ENCODE data around the gene ADAMTS17.

Gene ADAMTS17

DNA sequence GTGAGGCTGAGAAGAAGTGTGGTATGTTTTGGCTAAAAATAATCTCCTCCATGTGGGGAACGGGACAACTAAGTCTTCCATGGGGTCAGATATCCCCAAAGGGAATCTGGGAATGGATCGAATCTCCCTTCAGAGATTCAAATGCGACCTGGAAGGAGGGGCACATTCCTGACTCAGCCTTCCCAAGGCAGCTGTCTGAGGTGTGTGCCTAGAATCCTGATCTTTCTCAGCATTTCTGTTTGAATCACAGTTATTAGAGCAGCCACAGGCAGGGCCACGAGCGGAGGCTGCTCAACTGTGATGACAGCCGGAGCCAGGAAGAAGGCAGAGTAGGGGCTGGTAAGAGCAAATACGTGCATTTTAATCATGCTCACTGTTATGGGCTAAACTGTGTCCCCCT, 135.1 kb downstream of the ADAMTS17 start:
- no peak overlapping the region for H3K4me3 ChIP-seq (ENCODE audit: low read depth, low read length)
- DNase-seq (ENCODE audit: low read depth) = no peak
- TF ChIP-seq MYC (IDR thresholded peaks at IDR 0.05; ENCODE audit: low read depth, low read length) (no peak), POLR2A (IDR thresholded peaks at IDR 0.05; ENCODE audit: extremely low read depth, insufficient read length) (no peak)
- TF ChIP-seq, protein P1, sequence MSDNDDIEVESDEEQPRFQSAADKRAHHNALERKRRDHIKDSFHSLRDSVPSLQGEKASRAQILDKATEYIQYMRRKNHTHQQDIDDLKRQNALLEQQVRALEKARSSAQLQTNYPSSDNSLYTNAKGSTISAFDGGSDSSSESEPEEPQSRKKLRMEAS (IDR thresholded peaks at IDR 0.05; ENCODE audit: low read depth, low read length) = no peak
- TF ChIP-seq, protein P2, sequence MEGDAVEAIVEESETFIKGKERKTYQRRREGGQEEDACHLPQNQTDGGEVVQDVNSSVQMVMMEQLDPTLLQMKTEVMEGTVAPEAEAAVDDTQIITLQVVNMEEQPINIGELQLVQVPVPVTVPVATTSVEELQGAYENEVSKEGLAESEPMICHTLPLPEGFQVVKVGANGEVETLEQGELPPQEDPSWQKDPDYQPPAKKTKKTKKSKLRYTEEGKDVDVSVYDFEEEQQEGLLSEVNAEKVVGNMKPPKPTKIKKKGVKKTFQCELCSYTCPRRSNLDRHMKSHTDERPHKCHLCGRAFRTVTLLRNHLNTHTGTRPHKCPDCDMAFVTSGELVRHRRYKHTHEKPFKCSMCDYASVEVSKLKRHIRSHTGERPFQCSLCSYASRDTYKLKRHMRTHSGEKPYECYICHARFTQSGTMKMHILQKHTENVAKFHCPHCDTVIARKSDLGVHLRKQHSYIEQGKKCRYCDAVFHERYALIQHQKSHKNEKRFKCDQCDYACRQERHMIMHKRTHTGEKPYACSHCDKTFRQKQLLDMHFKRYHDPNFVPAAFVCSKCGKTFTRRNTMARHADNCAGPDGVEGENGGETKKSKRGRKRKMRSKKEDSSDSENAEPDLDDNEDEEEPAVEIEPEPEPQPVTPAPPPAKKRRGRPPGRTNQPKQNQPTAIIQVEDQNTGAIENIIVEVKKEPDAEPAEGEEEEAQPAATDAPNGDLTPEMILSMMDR (IDR thresholded peaks at IDR 0.05; ENCODE audit: low read depth, low read length) = no peak

DNA sequence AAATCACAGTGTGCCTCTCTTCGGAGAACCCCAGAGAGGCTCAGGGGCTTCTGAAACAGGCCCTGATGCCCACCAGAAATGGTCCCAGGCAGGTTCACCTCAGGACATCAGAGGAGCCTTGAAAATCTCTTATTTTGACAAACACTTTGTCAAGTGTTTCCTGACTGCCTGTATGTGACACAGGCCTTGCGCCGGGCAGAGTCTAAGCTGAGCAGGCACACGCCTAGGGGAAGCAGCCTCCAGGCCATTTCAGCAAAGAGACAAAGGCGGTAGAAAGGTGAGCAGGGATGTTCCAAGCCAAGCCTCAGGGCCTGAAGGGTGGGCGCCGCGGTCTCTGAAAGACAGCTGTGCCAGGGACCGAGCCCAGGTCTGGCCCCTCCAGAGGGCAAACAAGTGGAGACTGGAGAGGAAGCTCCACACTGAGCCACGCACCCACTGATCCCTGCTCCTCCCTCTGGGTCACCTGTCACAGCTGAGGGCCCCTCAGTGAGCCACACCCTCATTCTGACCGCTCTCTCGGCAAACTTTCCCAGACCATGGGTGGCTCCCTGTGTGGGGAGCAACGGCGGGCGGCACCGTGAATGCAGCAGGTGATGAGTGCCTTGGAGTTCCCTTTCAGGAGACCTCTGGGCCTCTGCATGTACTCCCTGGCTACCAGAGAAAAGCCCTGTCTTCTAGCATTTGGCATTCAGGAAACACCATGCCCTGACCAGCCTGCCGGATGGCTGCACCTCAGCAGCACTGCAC, 136.1 kb downstream of the ADAMTS17 start:
- no peak overlapping the region for H3K4me3 ChIP-seq (ENCODE audit: low read depth, low read length)
- DNase-seq (ENCODE audit: low read depth) = no peak
- no peak for TF ChIP-seq POLR2A (IDR thresholded peaks at IDR 0.05; ENCODE audit: extremely low read depth, insufficient read length)
- no peak for TF ChIP-seq MYC (IDR thresholded peaks at IDR 0.05; ENCODE audit: low read depth, low read length)
- TF ChIP-seq, protein P1 (IDR thresholded peaks at IDR 0.05; ENCODE audit: low read depth, low read length) = no peak
- TF ChIP-seq, protein P2 (IDR thresholded peaks at IDR 0.05; ENCODE audit: low read depth, low read length) = no peak

DNA sequence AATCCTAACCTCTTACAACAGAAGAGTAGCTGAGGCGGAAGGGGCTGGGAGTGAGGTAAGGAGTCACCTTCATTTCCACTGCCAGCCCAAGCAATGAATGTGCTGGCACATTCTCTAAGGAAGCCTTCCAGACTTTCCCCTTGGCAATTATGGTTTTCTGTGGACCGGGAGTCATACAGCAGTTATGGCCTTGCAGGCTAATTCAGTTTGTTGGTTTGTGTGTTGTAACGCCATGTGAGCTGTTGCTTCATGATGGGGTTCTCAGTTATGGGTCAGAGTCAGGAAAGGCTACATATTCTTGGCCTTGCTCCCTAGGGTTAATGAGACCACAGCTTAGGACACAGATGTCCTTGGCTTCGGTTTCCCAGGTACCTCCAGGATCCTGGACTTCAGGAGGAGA, 137.0 kb downstream of the ADAMTS17 start:
- DNase-seq (ENCODE audit: low read depth) = peak; percentile 27
- H3K4me3 ChIP-seq (ENCODE audit: low read depth, low read length) = no peak overlapping the region
- TF ChIP-seq POLR2A (IDR thresholded peaks at IDR 0.05; ENCODE audit: extremely low read depth, insufficient read length) = no peak
- TF ChIP-seq, protein P2 (IDR thresholded peaks at IDR 0.05; ENCODE audit: low read depth, low read length) = no peak
- no peak for TF ChIP-seq MYC (IDR thresholded peaks at IDR 0.05; ENCODE audit: low read depth, low read length)
- TF ChIP-seq, protein P1 (IDR thresholded peaks at IDR 0.05; ENCODE audit: low read depth, low read length) = no peak

DNA sequence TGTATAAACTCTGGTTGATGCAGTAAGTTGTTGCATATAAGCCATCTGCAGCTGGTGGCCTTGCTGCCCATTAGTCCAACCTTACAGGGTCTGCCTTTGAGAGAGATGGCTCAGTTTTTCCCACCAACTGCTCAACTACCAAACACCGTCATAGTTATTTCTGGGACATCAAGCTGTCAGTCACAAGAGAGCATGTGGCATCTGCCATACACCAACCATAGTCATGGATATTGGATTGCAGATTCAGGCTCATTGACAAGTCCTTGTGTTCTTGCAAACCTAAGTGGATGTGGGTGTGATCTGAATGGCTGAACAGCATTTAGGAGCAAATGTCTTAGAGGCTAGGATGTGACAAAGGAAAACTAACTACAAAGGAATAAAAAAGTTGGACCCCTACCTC, 137.6 kb downstream of the ADAMTS17 start:
- no peak overlapping the region for H3K4me3 ChIP-seq (ENCODE audit: low read depth, low read length)
- no peak for DNase-seq (ENCODE audit: low read depth)
- TF ChIP-seq MYC (IDR thresholded peaks at IDR 0.05; ENCODE audit: low read depth, low read length) = no peak
- TF ChIP-seq, protein P2 (IDR thresholded peaks at IDR 0.05; ENCODE audit: low read depth, low read length) = no peak
- TF ChIP-seq, protein P1 (IDR thresholded peaks at IDR 0.05; ENCODE audit: low read depth, low read length) = no peak
- TF ChIP-seq POLR2A (IDR thresholded peaks at IDR 0.05; ENCODE audit: extremely low read depth, insufficient read length) = no peak

DNA sequence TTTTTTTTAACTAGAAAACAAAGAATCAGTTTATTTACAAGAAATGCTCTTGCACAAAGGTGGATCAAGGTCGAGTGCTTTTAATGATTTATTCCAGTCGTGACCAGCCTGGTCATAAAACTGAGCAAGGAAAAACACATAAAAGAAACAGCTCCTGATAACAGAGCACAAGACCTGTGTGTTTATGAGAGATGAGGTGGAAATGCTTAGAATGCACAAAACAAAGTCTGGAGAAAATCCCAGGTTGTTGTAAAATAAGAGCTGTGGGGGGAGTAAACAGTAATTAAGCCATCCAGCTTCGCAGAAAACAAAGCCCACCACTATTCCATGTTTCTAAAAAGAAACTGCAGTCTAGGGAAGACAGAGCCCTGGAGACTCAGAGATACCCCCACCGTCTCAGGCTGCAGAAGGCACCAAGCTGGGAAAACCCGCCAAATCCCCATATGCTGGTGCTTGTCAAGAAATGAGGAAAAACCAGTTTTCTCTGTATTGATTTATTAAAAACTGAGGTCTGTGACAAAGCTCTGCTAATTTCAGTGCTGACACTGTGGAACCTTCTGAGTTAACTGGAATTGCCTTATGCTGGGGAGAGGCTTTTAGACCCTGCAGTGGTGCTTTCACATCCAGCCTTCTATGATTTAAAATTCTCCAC, 139.3 kb downstream of the ADAMTS17 start:
- no peak for DNase-seq (ENCODE audit: low read depth)
- H3K4me3 ChIP-seq (ENCODE audit: low read depth, low read length) = no peak overlapping the region
- TF ChIP-seq, protein P1 (IDR thresholded peaks at IDR 0.05; ENCODE audit: low read depth, low read length) = no peak
- TF ChIP-seq POLR2A (IDR thresholded peaks at IDR 0.05; ENCODE audit: extremely low read depth, insufficient read length) (no peak), MYC (IDR thresholded peaks at IDR 0.05; ENCODE audit: low read depth, low read length) (no peak)
- TF ChIP-seq, protein P2 (IDR thresholded peaks at IDR 0.05; ENCODE audit: low read depth, low read length) = no peak
